Myocyte (in vitro differentiated cells): ENCODE data around the gene DUSP7. TPM values are rescaled to one million over a fixed set of nuclear protein-coding genes. Genes with fewer than 3 reads are reported as not detected.
A peak's percentile ranks its signal among the peaks of the same experiment; 100 is the strongest.

Source experiments
- DNase-seq: peaks from one replicate; pipeline ENCODE4 v3.0.0-alpha.2; 2012; ENCODE audit warnings: low read depth
- total RNA-seq: library from RNA; depleted of rRNA; stranded (reverse); fragments of >200 nt; gene quantifications from 2 replicates; pipeline ENCODE4 v1.2.3, GENCODE V29; 2014

The DUSP7 gene
- total RNA-seq, 1 donor from 2014 or later = 12.3 TPM

- no peak for DNase-seq
Observed at GRCh38 chr3:52086976-52087663, 30.7 kb upstream of the DUSP7 start.

DNA sequence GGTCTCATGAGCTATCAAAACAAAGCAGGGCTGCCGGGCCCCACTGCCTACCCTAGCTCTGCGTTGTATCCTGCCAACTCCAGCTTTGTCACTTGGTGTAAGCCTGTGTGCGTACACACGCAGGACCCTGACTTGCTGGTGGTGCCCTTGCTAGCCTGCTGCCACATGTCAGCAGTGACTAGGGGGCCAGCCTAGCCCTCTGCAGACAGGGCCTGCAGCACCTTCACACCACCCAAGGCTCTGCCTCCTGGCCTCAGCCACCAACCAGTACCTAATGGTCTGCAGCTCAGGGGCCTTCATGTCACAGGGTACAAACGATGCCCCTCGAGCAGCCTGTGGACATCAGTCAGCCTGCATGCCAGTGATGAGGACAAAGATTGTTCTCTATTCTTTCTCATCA is 30.1 kb upstream of the DUSP7 start:
- no peak for DNase-seq

GRCh38 chr3:52085681-52086282 is 29.4 kb upstream of the DUSP7 start:
- DNase-seq = peak; percentile 66

GRCh38 chr3:52084954-52085680 is 28.7 kb upstream of the DUSP7 start:
- DNase-seq = peak; percentile 36

DNA sequence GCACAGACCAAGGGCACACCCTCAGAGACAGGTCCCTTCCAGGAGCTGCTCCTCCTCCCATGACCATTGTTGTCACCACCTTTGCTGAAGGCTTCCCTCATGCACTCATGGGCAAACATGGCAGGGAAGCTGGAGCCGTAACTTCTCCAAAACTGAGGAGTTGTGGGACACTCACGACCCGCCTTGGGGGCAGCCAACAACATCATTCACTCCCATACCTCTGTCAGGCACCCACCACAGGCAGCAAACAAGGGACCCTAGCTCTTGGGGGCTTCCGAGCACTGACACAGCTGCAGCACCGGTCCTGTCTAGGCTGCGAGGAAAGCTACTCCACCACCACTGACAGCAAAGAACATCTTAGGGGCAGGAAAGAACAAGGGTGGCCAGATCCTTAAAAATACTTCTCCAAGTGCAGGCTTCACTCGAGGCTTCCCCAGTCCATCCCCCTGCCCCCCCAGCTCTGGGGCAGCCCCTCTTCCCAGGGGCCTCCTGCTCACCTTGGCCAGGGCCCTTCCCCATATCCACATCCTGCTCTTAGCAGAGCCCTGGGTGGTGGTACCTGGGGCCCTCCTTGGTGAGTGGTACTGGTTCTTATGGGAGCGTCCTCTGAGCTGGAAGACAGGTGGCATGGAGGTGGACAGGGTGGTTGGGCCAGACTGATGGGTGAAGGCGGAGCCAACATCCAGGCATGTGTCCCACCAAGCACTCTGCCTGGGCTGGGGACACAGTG is 28.0 kb upstream of the DUSP7 start:
- no peak for DNase-seq

- no peak for DNase-seq
Observed at GRCh38 chr3:52083556-52084087, 27.3 kb upstream of the DUSP7 start.

DNA sequence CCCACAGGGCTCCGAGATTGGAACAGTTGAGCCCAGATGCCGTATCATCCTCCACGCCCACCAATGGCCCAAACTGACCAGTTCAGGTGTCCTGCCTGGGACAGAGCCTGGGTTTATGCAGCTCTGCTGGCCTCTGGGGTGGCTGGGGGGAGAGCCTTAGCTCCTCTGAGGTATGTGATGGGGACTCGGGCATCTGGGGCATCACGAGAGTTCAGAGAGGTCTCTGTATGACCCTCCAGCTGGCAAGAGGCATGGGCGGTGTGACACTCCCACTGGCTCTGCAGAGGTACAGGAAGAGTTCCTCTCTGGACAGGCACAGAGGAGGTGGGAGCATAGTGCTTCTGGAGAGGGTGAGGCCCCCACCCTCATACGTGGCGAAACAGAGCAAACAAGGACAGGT is 26.6 kb upstream of the DUSP7 start:
- DNase-seq = no peak

GRCh38 chr3:52080830-52081719 is 24.7 kb upstream of the DUSP7 start:
- DNase-seq = no peak

DNA sequence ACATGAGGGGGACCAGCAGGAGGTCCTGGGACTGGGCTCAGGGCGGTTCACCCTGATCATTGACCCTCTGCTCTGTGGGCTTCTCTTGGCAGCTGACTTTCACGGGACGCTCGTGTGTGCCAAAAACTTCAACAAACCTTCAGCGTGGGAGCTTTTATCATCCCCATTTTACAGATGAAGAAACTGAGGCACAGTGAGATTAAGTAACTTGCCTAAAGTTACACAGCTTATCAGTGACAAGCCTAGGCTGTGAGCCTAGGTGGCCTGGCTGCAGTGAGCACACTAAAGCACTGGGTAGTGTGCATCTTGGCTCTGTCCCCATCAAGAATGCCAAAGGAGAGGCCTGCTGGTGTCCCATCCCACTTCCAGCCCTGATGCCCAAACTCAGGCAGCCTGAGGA is 23.6 kb upstream of the DUSP7 start:
- DNase-seq = no peak

DNA sequence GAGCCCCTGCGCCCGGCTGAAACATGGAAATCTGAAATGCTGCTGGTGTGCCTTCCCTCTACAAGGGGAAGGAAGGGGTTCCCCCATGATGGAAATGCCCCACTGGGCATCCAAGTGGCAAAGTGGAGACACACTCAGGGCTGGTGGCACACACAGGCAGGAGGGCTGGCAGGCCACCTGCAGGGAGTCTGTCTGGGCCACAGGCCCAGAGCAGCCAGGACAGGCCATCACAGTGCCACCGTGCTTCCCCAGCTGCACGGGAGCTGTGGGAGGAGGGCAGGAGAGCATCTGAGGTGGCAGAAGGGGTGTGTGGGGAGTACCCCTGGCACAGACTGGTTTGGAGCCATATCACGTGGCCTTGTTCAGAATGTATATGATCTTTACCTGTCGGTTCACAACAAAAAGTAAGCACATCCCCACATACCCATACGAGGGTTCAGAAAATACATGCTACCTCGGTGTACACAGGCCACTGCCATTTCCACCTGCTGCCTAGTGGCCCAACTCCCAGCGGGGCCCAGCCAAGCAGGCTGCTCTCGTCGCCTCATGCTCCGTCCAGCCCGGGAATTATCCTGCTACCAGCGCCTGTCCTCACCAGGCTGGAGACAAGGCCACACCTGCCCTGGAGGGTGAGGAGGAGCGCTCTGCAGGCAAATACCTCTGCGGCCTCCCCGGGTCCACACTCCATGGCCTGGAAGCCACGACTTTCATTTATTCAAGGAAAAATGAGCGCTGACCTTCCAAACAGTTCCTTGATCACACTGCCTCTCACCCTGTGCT is 22.6 kb upstream of the DUSP7 start:
- no peak for DNase-seq

DNA sequence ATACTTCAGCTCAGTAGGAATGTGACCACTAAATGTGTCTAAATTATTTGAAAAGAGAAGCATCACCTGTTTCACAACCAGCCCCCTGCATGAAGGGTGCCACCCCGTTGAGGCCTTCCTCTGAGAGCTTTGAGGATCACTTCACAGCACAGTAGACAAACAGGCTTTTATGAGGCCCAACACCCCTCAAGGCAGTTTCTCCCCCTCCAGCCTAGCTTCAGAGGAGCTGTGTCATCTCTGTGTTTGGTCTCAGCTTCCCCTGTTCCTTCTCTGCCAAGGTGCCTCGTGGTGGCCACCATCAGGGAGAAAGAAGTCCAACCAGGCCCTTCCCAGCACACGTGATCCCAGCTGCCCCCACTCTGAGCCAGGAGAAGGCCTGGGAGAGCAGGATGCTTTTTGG is 21.6 kb upstream of the DUSP7 start:
- DNase-seq = no peak

DNA sequence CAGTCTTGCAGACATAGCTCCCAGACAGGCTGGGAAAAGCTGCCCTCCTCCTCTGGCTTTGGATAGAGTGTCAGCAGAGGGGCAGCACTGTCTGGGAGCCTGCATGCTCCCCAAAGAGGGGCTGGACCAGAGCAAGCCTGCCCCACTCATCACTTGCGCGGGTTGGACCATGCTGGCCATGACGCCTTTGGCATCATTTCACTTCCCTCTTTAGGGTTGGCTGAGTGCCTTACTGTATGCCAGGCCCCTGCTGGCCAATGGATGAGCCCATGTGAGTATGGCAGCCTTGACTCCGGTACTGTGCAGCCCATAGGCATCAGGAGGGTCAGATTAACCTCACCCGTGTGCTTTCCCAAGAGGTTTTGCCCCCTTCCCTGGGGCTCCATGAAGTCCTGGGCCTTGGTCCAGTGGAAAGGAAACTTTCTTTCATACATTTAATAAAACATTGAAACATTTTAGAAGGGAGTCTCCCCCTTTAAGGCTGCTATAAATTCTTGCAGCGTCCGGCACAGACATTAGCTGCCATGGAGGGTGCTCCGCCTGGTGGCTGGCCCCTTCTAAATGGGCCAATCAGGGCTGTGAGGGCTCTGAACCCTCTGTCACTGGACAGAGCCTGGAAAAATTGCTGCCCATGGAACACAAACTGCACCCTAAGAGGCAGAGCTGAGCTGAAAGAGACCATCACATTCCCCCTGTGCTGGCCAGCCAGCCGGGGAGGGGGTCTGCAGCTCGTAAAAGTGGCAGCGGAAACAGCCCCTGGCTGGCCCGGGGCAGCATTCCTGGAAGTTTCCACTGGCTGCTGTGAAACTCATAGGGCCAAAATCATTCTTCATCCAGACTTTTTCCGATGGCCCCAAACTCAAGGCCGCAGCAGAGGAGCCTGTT is 20.8 kb upstream of the DUSP7 start:
- no peak for DNase-seq

DNA sequence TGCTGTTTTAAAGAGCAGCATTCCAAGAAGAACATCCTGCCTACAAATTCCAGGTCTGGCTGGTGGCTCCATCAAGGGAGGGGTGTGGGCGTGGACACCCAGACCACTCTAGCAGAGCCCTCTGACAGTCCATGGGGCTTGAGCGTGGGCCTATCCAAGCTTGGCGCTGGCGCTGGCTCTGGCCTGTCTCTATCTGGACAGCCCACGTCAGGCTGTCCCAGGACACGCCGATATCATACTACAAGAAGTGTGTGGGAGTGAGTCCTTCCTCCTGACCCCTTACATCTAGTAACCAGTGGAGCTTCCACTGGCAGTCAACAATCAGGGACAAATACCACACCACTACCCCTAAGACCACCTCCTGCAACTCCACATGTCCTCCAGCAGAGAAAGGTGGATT is 17.1 kb upstream of the DUSP7 start:
- no peak for DNase-seq

GRCh38 chr3:52072471-52072870 is 16.1 kb upstream of the DUSP7 start:
- DNase-seq = no peak

GRCh38 chr3:52072020-52072419 is 15.6 kb upstream of the DUSP7 start:
- DNase-seq = no peak

DNA sequence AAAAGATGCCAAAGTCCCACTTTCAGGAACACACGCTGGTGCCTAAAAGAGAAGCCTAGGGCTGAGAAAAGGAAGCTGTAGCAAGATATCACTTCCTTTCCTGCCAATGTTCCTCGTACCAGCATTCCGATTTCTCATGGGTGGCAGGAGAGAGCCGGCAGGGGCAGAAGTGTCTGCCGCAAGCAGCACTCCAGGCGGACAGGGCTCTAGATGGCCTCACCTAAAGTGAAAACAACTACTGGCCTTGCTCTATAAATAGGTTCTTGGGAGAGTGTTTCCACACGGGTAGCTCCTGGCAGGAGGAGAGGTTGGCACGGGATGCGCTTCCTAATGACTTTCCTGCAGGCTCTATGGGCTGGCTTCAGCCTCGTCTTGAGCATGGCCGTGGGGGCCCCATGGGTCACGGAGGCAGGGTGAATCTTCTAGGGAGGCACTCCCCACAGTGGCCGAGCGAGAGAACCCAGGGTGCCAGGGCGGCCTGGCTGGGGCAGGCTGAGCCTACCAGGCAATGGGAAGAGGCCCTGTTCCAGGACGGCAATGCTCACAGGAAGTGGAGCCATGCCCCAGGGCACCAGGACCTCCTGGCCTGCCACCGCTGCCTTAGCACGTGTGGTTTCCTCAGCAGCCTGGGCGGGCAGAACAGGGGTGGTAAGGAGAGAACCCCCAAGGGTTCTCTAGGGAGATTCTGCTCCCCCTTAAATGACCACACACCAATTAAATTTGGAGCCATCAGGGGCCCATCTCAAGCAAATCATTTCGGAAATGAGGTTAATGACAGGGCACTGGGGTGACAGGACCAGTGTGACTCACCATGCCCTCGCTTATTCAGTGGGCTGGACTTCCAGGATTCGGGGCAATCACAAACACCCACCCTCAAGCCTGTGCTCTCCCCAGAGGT is 14.6 kb upstream of the DUSP7 start:
- no peak for DNase-seq

GRCh38 chr3:52069855-52070254 is 13.5 kb upstream of the DUSP7 start:
- DNase-seq = no peak

DNA sequence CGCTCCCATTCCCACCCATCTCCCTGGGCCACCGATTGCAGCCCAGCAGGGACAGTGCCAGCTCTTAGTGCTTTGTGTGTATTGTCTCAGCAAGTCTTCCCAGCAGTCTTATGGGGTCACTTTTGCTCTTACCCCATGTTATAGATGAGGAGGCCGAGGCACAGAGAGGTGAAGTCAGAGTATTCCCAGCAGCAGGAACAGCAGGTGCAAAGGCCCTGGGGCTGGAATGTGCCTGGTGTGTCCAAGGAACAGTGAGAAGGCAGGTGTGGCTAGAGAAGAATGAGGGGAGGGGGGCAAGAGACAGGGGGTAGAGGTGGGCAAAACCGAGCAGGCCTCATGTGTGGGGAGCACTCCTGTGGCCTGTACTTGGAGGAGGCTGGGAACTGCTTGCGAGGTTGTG is 12.8 kb upstream of the DUSP7 start:
- DNase-seq = no peak
